ENCODE results near the gene TM9SF1. TPM values are rescaled to one million over a fixed set of nuclear protein-coding genes. Genes with fewer than 3 reads are reported as not detected.

Gene TM9SF1
- total and polyA plus RNA-seq, 2 of the 13 experiments (the other 11 are each of a cell fraction or from before 2014, with no cell fraction given) = 83.2 to 110 TPM

GRCh38 chr14:24241829-24242443 is 46.7 kb upstream of the TM9SF1 start (continued):
- TF ChIP-seq, protein P1, sequence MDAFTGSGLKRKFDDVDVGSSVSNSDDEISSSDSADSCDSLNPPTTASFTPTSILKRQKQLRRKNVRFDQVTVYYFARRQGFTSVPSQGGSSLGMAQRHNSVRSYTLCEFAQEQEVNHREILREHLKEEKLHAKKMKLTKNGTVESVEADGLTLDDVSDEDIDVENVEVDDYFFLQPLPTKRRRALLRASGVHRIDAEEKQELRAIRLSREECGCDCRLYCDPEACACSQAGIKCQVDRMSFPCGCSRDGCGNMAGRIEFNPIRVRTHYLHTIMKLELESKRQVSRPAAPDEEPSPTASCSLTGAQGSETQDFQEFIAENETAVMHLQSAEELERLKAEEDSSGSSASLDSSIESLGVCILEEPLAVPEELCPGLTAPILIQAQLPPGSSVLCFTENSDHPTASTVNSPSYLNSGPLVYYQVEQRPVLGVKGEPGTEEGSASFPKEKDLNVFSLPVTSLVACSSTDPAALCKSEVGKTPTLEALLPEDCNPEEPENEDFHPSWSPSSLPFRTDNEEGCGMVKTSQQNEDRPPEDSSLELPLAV (CRISPR knock-in tag; conservative IDR thresholded peaks at IDR 0.05; ENCODE audit: low read depth) = no peak
- TF ChIP-seq ZNF142 (CRISPR knock-in tag; IDR thresholded peaks at IDR 0.05) (no peak), ZNF143 (CRISPR knock-in tag; IDR thresholded peaks at IDR 0.05) (no peak), ZNF333 (CRISPR knock-in tag; IDR thresholded peaks at IDR 0.05; ENCODE audit: borderline replicate concordance) (peak; percentile 76; the same call in 1 of the 2 replicates), ZKSCAN5 (CRISPR knock-in tag; IDR thresholded peaks at IDR 0.05) (no peak; the same call in 1 of the 2 replicates), KMT2A (CRISPR knock-in tag; IDR thresholded peaks at IDR 0.05) (no peak; the same call in 1 of the 2 replicates), ZNF225 (CRISPR knock-in tag; IDR thresholded peaks at IDR 0.05) (no peak), NRL (CRISPR knock-in tag; IDR thresholded peaks at IDR 0.05; ENCODE audit: borderline replicate concordance) (no peak; the same call in 1 of the 2 replicates), NFAT5 (CRISPR knock-in tag; IDR thresholded peaks at IDR 0.05) (no peak), ATF1 (CRISPR knock-in tag; IDR thresholded peaks at IDR 0.05) (no peak)
- TF ChIP-seq, protein P2, sequence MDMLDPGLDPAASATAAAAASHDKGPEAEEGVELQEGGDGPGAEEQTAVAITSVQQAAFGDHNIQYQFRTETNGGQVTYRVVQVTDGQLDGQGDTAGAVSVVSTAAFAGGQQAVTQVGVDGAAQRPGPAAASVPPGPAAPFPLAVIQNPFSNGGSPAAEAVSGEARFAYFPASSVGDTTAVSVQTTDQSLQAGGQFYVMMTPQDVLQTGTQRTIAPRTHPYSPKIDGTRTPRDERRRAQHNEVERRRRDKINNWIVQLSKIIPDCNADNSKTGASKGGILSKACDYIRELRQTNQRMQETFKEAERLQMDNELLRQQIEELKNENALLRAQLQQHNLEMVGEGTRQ (IDR thresholded peaks at IDR 0.05; ENCODE audit: low read depth, low read length) = no peak
- TF ChIP-seq, protein P2 (CRISPR knock-in tag; IDR thresholded peaks at IDR 0.05; ENCODE audit: borderline replicate concordance) = no peak
- TF ChIP-seq, protein P3, sequence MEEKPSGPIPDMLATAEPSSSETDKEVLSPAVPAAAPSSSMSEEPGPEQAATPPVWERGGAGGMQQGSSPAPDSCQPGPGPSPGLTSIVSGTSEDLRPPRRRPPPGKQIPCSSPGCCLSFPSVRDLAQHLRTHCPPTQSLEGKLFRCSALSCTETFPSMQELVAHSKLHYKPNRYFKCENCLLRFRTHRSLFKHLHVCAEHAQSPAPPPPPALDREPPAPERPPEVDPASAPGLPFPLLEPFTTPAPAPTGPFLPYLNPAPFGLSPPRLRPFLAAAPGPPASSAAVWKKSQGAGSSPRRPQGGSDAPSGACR (CRISPR knock-in tag; IDR thresholded peaks at IDR 0.05) = no peak
